ENCODE data around the gene EFNA4. TPM values are rescaled to one million over a fixed set of nuclear protein-coding genes. Genes with fewer than 3 reads are reported as not detected.

EFNA4 gene
- total and polyA plus RNA-seq, 2 of the 8 experiments (the other 6 are each of a cell fraction or from before 2014, with no cell fraction given), result 21.9 to 23.9 TPM

- TF ChIP-seq CHD7 (IDR thresholded peaks at IDR 0.05; ENCODE audit: insufficient replicate concordance, low read length), result no peak
- no peak for TF ChIP-seq RAD21 (IDR thresholded peaks at IDR 0.05 in 1 of 2, conservative IDR thresholded peaks at IDR 0.05 in 1 of 2; ENCODE audit: low read depth in 2 of 2, low read length in 2 of 2)
- TF ChIP-seq TCF12 (IDR thresholded peaks at IDR 0.05; ENCODE audit: low read depth, low read length), result no peak
Observed at GRCh38 chr1:155072531-155073289, 9.2 kb downstream of the EFNA4 start (continued).

All from H1 (cell line).